WTC11 (cell line): ENCODE results near the gene PRKACA.

Source experiments
- ATF1 ChIP-seq: sonication (generic); formaldehyde crosslinking; IDR thresholded peaks from 2 replicates; pipeline ENCODE4 v1.8.1; 2023; ENCODE audit warnings: mild to moderate bottlenecking, moderate library complexity, missing genetic modification reagents
- CREB1 ChIP-seq: sonication (generic); formaldehyde crosslinking; IDR thresholded peaks from 2 replicates; pipeline ENCODE4 v1.8.0; 2023; ENCODE audit warnings: mild to moderate bottlenecking, missing genetic modification reagents
- ETV6 ChIP-seq: sonication (generic); formaldehyde crosslinking; IDR thresholded peaks from 2 replicates; pipeline ENCODE4 v1.8.1; 2022; ENCODE audit warnings: mild to moderate bottlenecking, missing genetic modification reagents
- GABPB1 ChIP-seq: sonication (generic); formaldehyde crosslinking; IDR thresholded peaks from 2 replicates; pipeline ENCODE4 v1.8.1; 2023; ENCODE audit warnings: mild to moderate bottlenecking, missing genetic modification reagents
- NFE2L1 ChIP-seq: sonication (generic); formaldehyde crosslinking; IDR thresholded peaks from 2 replicates; pipeline ENCODE4 v1.8.1; 2023; ENCODE audit warnings: missing genetic modification reagents
- NR2C2 ChIP-seq: sonication (generic); formaldehyde crosslinking; IDR thresholded peaks from 2 replicates; pipeline ENCODE4 v1.8.0; 2022; ENCODE audit warnings: mild to moderate bottlenecking, missing genetic modification reagents
- ZNF138 ChIP-seq: sonication (generic); formaldehyde crosslinking; conservative IDR thresholded peaks from 2 replicates; pipeline ENCODE4 v1.8.1; 2022; ENCODE audit warnings: mild to moderate bottlenecking, moderate library complexity, missing genetic modification reagents
- ZNF232 ChIP-seq: sonication (generic); formaldehyde crosslinking; IDR thresholded peaks from 2 replicates; pipeline ENCODE4 v1.8.0; 2022; ENCODE audit warnings: mild to moderate bottlenecking, missing genetic modification reagents
- ZNF317 ChIP-seq: sonication (generic); formaldehyde crosslinking; IDR thresholded peaks from 2 replicates; pipeline ENCODE4 v1.8.1; 2023; ENCODE audit warnings: low read depth, mild to moderate bottlenecking, moderate library complexity, missing genetic modification reagents, borderline replicate concordance
- TF ChIP-seq, protein P1 (sequence below): fragments of 200-600 bp; IDR thresholded peaks from 2 replicates; pipeline ENCODE4 v1.8.0; 2022; ENCODE audit warnings: antibody characterized with exemption
- TF ChIP-seq, protein P2 (sequence below): sonication (generic); formaldehyde crosslinking; IDR thresholded peaks from 2 replicates; pipeline ENCODE4 v1.8.1; 2023; ENCODE audit warnings: mild to moderate bottlenecking, missing genetic modification reagents, moderate library complexity
- TF ChIP-seq, protein P3 (sequence below): sonication (generic); formaldehyde crosslinking; IDR thresholded peaks from 2 replicates; pipeline ENCODE4 v1.8.1; 2023; ENCODE audit warnings: mild to moderate bottlenecking, missing genetic modification reagents
- TF ChIP-seq, protein P4 (sequence below): sonication (generic); formaldehyde crosslinking; conservative IDR thresholded peaks from 2 replicates; pipeline ENCODE4 v1.8.1; 2023; ENCODE audit warnings: mild to moderate bottlenecking, low read depth, missing genetic modification reagents, moderate library complexity
- TF ChIP-seq, protein P5 (sequence below): sonication (generic); formaldehyde crosslinking; IDR thresholded peaks from 2 replicates; pipeline ENCODE4 v1.8.1; 2022; ENCODE audit warnings: mild to moderate bottlenecking, moderate library complexity, missing genetic modification reagents

DNA sequence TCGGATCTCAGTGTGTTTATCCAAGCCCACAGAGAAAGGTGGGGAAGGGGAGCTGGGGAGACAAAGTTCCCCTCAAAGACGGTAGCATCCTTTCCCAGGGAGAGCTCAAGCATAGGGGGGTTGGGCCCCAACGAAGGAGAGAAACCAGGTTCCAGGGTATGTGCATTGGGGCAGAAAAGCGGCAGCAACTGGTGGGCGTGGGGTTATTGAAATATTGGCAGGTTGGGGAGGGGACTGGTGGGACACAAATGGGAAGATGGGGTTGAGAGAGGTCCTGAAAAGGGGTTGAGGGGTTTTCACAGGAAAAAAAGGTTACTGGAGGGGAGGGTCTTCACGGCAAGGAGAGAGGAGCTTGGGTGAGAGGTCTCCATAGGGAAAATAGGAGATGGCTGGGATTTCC lies 17.8 kb upstream of the PRKACA start:
- TF ChIP-seq NFE2L1 (no peak), CREB1 (CRISPR knock-in tag) (no peak), ZNF232 (CRISPR knock-in tag) (no peak), ZNF138 (CRISPR knock-in tag) (no peak), NR2C2 (CRISPR knock-in tag) (no peak), GABPB1 (CRISPR knock-in tag) (no peak), ZNF317 (CRISPR knock-in tag) (no peak), ATF1 (CRISPR knock-in tag) (no peak), ETV6 (CRISPR knock-in tag) (no peak)
- TF ChIP-seq, protein P1, sequence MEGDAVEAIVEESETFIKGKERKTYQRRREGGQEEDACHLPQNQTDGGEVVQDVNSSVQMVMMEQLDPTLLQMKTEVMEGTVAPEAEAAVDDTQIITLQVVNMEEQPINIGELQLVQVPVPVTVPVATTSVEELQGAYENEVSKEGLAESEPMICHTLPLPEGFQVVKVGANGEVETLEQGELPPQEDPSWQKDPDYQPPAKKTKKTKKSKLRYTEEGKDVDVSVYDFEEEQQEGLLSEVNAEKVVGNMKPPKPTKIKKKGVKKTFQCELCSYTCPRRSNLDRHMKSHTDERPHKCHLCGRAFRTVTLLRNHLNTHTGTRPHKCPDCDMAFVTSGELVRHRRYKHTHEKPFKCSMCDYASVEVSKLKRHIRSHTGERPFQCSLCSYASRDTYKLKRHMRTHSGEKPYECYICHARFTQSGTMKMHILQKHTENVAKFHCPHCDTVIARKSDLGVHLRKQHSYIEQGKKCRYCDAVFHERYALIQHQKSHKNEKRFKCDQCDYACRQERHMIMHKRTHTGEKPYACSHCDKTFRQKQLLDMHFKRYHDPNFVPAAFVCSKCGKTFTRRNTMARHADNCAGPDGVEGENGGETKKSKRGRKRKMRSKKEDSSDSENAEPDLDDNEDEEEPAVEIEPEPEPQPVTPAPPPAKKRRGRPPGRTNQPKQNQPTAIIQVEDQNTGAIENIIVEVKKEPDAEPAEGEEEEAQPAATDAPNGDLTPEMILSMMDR, result no peak
- TF ChIP-seq, protein P2, sequence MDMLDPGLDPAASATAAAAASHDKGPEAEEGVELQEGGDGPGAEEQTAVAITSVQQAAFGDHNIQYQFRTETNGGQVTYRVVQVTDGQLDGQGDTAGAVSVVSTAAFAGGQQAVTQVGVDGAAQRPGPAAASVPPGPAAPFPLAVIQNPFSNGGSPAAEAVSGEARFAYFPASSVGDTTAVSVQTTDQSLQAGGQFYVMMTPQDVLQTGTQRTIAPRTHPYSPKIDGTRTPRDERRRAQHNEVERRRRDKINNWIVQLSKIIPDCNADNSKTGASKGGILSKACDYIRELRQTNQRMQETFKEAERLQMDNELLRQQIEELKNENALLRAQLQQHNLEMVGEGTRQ, result no peak
- TF ChIP-seq, protein P3, sequence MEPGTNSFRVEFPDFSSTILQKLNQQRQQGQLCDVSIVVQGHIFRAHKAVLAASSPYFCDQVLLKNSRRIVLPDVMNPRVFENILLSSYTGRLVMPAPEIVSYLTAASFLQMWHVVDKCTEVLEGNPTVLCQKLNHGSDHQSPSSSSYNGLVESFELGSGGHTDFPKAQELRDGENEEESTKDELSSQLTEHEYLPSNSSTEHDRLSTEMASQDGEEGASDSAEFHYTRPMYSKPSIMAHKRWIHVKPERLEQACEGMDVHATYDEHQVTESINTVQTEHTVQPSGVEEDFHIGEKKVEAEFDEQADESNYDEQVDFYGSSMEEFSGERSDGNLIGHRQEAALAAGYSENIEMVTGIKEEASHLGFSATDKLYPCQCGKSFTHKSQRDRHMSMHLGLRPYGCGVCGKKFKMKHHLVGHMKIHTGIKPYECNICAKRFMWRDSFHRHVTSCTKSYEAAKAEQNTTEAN (CRISPR knock-in tag), result no peak
- TF ChIP-seq, protein P4, sequence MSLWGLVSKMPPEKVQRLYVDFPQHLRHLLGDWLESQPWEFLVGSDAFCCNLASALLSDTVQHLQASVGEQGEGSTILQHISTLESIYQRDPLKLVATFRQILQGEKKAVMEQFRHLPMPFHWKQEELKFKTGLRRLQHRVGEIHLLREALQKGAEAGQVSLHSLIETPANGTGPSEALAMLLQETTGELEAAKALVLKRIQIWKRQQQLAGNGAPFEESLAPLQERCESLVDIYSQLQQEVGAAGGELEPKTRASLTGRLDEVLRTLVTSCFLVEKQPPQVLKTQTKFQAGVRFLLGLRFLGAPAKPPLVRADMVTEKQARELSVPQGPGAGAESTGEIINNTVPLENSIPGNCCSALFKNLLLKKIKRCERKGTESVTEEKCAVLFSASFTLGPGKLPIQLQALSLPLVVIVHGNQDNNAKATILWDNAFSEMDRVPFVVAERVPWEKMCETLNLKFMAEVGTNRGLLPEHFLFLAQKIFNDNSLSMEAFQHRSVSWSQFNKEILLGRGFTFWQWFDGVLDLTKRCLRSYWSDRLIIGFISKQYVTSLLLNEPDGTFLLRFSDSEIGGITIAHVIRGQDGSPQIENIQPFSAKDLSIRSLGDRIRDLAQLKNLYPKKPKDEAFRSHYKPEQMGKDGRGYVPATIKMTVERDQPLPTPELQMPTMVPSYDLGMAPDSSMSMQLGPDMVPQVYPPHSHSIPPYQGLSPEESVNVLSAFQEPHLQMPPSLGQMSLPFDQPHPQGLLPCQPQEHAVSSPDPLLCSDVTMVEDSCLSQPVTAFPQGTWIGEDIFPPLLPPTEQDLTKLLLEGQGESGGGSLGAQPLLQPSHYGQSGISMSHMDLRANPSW (CRISPR knock-in tag), result no peak
- TF ChIP-seq, protein P5, sequence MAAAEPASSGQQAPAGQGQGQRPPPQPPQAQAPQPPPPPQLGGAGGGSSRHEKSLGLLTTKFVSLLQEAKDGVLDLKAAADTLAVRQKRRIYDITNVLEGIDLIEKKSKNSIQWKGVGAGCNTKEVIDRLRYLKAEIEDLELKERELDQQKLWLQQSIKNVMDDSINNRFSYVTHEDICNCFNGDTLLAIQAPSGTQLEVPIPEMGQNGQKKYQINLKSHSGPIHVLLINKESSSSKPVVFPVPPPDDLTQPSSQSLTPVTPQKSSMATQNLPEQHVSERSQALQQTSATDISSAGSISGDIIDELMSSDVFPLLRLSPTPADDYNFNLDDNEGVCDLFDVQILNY, result no peak
